ENCODE measurements around the gene TMEM42.

DNA sequence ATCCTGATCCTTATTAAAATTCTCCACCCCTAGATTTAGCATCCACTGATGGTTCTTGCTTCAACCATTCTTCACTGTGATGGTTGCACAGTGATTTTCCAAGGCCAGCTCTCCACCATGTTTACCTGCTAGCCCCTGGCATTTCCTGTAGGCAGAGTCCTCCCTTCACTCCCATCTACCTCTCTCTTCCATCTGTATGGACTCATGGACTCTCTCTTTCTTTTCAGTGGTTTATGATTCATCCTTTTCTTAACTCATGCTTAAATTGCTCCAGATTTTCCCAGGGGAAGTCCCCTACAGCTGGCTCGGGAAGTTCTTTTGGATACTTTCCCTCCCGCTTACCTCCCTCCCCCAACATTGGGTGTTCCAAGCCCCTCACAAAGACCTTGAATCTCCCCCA lies 31.4 kb downstream of the TMEM42 start:
- TF ChIP-seq, protein P1, sequence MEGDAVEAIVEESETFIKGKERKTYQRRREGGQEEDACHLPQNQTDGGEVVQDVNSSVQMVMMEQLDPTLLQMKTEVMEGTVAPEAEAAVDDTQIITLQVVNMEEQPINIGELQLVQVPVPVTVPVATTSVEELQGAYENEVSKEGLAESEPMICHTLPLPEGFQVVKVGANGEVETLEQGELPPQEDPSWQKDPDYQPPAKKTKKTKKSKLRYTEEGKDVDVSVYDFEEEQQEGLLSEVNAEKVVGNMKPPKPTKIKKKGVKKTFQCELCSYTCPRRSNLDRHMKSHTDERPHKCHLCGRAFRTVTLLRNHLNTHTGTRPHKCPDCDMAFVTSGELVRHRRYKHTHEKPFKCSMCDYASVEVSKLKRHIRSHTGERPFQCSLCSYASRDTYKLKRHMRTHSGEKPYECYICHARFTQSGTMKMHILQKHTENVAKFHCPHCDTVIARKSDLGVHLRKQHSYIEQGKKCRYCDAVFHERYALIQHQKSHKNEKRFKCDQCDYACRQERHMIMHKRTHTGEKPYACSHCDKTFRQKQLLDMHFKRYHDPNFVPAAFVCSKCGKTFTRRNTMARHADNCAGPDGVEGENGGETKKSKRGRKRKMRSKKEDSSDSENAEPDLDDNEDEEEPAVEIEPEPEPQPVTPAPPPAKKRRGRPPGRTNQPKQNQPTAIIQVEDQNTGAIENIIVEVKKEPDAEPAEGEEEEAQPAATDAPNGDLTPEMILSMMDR (IDR thresholded peaks at IDR 0.05) = no peak
- no peak for TF ChIP-seq GATA2 (CRISPR knock-in tag; IDR thresholded peaks at IDR 0.05)
- TF ChIP-seq SMC3 (IDR thresholded peaks at IDR 0.05; ENCODE audit: low read depth, low read length) = no peak
- TF ChIP-seq CHD2 (IDR thresholded peaks at IDR 0.05; ENCODE audit: low read length, partially characterized antibody) = no peak
- TF ChIP-seq MXI1 (IDR thresholded peaks at IDR 0.05; ENCODE audit: low read depth, low read length) = no peak
- TF ChIP-seq POLR2AphosphoS5 (IDR thresholded peaks at IDR 0.05; ENCODE audit: low read depth, low read length) = no peak
- TF ChIP-seq, protein P2, sequence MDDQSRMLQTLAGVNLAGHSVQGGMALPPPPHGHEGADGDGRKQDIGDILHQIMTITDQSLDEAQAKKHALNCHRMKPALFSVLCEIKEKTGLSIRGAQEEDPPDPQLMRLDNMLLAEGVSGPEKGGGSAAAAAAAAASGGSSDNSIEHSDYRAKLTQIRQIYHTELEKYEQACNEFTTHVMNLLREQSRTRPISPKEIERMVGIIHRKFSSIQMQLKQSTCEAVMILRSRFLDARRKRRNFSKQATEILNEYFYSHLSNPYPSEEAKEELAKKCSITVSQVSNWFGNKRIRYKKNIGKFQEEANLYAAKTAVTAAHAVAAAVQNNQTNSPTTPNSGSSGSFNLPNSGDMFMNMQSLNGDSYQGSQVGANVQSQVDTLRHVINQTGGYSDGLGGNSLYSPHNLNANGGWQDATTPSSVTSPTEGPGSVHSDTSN (IDR thresholded peaks at IDR 0.05) = peak; percentile 32; the same call in 1 of the 2 replicates
- TF ChIP-seq TAF1 (IDR thresholded peaks at IDR 0.05; ENCODE audit: borderline replicate concordance, low read depth, low read length) = no peak
- no peak for TF ChIP-seq MEF2A (IDR thresholded peaks at IDR 0.05; ENCODE audit: borderline replicate concordance, low read depth)
- TF ChIP-seq, protein P3, sequence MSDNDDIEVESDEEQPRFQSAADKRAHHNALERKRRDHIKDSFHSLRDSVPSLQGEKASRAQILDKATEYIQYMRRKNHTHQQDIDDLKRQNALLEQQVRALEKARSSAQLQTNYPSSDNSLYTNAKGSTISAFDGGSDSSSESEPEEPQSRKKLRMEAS (IDR thresholded peaks at IDR 0.05; ENCODE audit: low read depth) = 0 out of 2 replicates have a peak, but pooled peaks have one; percentile 29
- no peak for TF ChIP-seq RFX5 (IDR thresholded peaks at IDR 0.05; ENCODE audit: low read length)
- TF ChIP-seq, protein P4, sequence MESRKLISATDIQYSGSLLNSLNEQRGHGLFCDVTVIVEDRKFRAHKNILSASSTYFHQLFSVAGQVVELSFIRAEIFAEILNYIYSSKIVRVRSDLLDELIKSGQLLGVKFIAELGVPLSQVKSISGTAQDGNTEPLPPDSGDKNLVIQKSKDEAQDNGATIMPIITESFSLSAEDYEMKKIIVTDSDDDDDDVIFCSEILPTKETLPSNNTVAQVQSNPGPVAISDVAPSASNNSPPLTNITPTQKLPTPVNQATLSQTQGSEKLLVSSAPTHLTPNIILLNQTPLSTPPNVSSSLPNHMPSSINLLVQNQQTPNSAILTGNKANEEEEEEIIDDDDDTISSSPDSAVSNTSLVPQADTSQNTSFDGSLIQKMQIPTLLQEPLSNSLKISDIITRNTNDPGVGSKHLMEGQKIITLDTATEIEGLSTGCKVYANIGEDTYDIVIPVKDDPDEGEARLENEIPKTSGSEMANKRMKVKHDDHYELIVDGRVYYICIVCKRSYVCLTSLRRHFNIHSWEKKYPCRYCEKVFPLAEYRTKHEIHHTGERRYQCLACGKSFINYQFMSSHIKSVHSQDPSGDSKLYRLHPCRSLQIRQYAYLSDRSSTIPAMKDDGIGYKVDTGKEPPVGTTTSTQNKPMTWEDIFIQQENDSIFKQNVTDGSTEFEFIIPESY (IDR thresholded peaks at IDR 0.05; ENCODE audit: borderline replicate concordance, low read depth) = no peak
- no peak for TF ChIP-seq RCOR1 (IDR thresholded peaks at IDR 0.05; ENCODE audit: low read length)
- TF ChIP-seq, protein P5, sequence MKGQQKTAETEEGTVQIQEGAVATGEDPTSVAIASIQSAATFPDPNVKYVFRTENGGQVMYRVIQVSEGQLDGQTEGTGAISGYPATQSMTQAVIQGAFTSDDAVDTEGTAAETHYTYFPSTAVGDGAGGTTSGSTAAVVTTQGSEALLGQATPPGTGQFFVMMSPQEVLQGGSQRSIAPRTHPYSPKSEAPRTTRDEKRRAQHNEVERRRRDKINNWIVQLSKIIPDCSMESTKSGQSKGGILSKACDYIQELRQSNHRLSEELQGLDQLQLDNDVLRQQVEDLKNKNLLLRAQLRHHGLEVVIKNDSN (IDR thresholded peaks at IDR 0.05; ENCODE audit: borderline replicate concordance, low read depth) = no peak
